Testis (tissue), 2 donors: ENCODE measurements around the gene MYLK.

Source experiments
- CTCF ChIP-seq, 3 experiments: fragments of 450-650 bp in 2 of 3; fragments of 200-600 bp in 1 of 3; sonication (generic) in 1 of 3; IDR thresholded peaks; one replicate each; pipeline ENCODE4 v1.5.1; 2016 to 2019; ENCODE audit warnings: antibody characterized with exemption in 3 of 3, mild to moderate bottlenecking in 2 of 3, moderate library complexity in 1 of 3
- POLR2A ChIP-seq: fragments of 450-650 bp; IDR thresholded peaks from one replicate; pipeline ENCODE4 v1.6.1; 2017; ENCODE audit warnings: antibody characterized with exemption, mild to moderate bottlenecking, moderate library complexity

- TF ChIP-seq CTCF (IDR thresholded peaks at IDR 0.05) (no peak), POLR2A (no peak)
Observed at GRCh38 chr3:123791898-123792297, 92.2 kb downstream of the MYLK start.
